Measurements from ENCODE around the gene SPECC1. TPM values are rescaled to one million over a fixed set of nuclear protein-coding genes. Genes with fewer than 3 reads are reported as not detected.
"Not testable (repeated sequence)": the region's sequence is repeated elsewhere in the genome, so short reads cannot be mapped to it uniquely, and the experiment has no call there.

Gene SPECC1
- total RNA-seq, 1 donor from 2014 or later = 38.0 TPM

GRCh38 chr17:20187049-20187448 lies 177.9 kb downstream of the SPECC1 start:
- DNase-seq (ENCODE audit: extremely low spot score, unreplicated experiment) = no peak
- Mint-ChIP-seq H3K27ac (no peak overlapping the region), H3K4me1 (ENCODE audit: unreplicated experiment) (peaks cover 21% of the 10 kb centered on the region), H3K36me3 (no peaks in the 10 kb centered on the region), H3K27me3 (no peaks in the 10 kb centered on the region), H3K9me3 (no peaks in the 10 kb centered on the region), H3K4me3 (no peak overlapping the region)
- no peak for TF ChIP-seq CTCF (conservative IDR thresholded peaks at IDR 0.05)

DNA sequence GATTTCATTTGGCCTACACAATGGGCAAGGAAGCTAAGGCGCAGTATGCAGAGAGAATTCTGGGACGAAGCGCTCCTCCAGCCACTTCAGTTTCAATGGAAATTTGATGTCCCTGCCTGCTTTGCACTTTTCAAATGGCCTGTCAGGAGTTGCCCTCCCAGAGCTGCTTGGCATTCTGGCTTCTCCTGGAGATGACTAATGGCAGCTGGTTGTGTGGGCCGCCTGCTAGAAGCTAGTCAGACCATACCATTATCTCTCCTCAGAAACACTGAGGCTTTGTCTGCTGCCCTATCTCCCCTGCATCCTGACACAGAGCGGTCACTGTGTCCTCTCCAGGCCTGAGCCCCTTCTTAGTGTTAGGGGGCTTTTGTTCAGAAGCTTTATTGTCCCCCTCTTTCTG lies 180.1 kb downstream of the SPECC1 start:
- no peak overlapping the region for H3K27ac Mint-ChIP-seq

DNA sequence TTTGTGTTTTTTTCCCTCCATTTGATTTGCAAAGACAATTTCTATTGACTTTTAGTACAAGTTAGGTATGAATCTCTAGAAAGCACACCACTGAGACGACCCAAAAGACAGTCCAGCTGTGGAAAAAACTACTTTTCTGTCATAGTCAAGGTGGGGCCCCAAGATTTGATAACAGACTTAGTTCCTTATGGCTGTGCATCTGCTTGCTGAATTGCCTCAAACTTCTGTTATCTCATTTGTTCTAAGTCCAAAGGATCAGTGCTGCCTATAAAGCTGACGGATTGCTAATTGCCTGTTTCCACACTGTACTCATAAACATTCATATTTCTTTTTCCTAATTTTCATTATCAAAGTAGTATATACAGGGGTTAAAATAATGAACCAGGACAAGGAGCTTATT lies 180.8 kb downstream of the SPECC1 start:
- no peak for TF ChIP-seq CTCF (conservative IDR thresholded peaks at IDR 0.05)
- H3K9me3 Mint-ChIP-seq = no peaks in the 10 kb centered on the region
- peaks cover 5% of the 10 kb centered on the region for H3K36me3 Mint-ChIP-seq
- DNase-seq (ENCODE audit: extremely low spot score, unreplicated experiment) = no peak
- H3K4me3 Mint-ChIP-seq = no peak overlapping the region
- H3K4me1 Mint-ChIP-seq (ENCODE audit: unreplicated experiment) = peaks cover 21% of the 10 kb centered on the region
- H3K27ac Mint-ChIP-seq = no peak overlapping the region
- no peaks in the 10 kb centered on the region for H3K27me3 Mint-ChIP-seq

More for the DNA sequence above, 180.1 kb downstream of the SPECC1 start:
- no peak for TF ChIP-seq CTCF (conservative IDR thresholded peaks at IDR 0.05)
- H3K36me3 Mint-ChIP-seq = peaks cover 5% of the 10 kb centered on the region
- peak overlapping the region; percentile 7 for H3K4me3 Mint-ChIP-seq
- H3K4me1 Mint-ChIP-seq (ENCODE audit: unreplicated experiment) = peaks cover 21% of the 10 kb centered on the region
- H3K9me3 Mint-ChIP-seq = no peaks in the 10 kb centered on the region
- H3K27me3 Mint-ChIP-seq = no peaks in the 10 kb centered on the region
- no peak for DNase-seq (ENCODE audit: extremely low spot score, unreplicated experiment)

- Mint-ChIP-seq H3K4me3 (no peak overlapping the region), H3K9me3 (no peaks in the 10 kb centered on the region), H3K27me3 (no peaks in the 10 kb centered on the region), H3K27ac (no peak overlapping the region), H3K36me3 (peaks cover 5% of the 10 kb centered on the region), H3K4me1 (ENCODE audit: unreplicated experiment) (peaks cover 21% of the 10 kb centered on the region)
- no peak for TF ChIP-seq CTCF (conservative IDR thresholded peaks at IDR 0.05)
- DNase-seq (ENCODE audit: extremely low spot score, unreplicated experiment) = no peak
Measured at GRCh38 chr17:20190605-20191004, 181.4 kb downstream of the SPECC1 start.

DNA sequence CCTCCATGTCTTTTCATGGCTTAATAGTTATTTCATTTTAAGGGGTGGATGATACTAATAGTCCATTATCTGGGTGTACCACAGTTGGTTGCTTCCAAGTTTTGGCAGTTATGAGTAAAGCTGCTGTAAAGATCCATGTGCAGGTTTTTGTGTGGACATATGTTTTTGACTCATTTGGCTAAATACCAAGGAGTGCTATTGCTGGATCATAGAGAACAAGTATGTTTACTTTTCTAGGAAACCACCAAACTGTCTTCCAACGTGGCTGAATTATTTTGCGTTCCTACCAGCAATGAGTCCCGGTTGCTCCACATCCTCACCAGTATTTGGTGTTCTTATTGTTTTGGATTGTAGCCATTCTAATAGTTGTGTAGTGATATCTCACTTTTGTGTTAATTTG lies 181.9 kb downstream of the SPECC1 start:
- no peak for DNase-seq (ENCODE audit: extremely low spot score, unreplicated experiment)
- Mint-ChIP-seq H3K27ac (no peak overlapping the region), H3K9me3 (no peaks in the 10 kb centered on the region), H3K36me3 (peaks cover 5% of the 10 kb centered on the region), H3K4me3 (no peak overlapping the region), H3K27me3 (no peaks in the 10 kb centered on the region), H3K4me1 (ENCODE audit: unreplicated experiment) (peaks cover 21% of the 10 kb centered on the region)
- TF ChIP-seq CTCF (conservative IDR thresholded peaks at IDR 0.05) = no peak

DNA sequence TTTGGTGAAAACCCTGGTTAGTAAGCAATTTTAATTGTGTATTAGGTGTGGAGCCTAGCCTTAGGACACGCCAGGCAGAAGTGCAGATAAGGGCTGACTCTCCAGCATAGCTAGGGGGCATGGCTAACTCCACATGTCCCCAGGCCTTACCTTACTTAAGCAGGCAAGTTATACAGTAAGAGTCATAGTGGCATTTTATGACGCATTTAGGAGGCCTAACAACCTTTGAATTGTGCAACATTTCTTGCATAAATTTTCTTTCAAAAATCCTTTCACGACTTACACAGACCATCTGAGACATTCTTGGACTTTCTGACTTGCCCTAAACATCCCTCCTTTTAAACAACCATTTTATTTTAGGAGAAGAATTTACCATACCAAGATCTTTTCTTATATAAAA lies 187.1 kb downstream of the SPECC1 start:
- H3K9me3 Mint-ChIP-seq; H3K36me3 Mint-ChIP-seq; H3K4me3 Mint-ChIP-seq; H3K27me3 Mint-ChIP-seq; DNase-seq (ENCODE audit: extremely low spot score, unreplicated experiment); H3K27ac Mint-ChIP-seq; H3K4me1 Mint-ChIP-seq (ENCODE audit: unreplicated experiment): not testable (repeated sequence)
